ENCODE measurements around the gene RPLP2.

Gene RPLP2

DNA sequence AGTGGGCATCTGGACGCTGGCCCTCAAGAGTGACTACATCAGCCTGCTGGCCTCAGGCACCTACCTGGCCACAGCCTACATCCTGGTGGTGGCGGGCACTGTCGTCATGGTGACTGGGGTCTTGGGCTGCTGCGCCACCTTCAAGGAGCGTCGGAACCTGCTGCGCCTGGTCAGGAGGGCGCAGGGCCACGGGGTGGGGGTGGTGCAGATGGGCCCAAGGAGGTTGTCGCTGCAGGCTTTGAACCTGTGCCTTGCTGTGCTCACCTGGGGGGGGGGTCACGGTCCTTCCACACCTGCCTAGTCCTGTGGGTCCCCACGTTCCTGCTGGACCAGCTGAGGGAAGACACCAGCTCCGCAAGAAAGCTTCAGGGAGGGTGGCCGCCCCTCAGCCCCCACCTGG lies 26.5 kb downstream of the RPLP2 start:
- DNase-seq (ENCODE audit: low read depth in 2 of 2): no peak

DNA sequence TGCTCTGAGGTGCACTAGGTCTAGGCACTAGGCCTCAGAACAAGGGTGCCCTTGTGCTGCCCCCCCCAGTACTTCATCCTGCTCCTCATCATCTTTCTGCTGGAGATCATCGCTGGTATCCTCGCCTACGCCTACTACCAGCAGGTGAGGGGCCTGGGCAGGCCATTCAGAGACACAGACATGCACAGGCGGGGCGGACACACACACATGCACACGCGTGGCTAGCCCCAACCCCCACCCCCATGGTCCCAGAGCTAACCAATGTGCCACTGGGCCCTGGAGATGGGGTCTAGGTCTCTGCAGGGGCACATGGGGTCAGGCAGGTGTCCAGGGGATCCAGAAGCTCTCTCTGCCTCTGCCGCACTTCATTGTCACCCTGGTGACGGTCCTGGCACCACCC lies 26.9 kb downstream of the RPLP2 start:
- no peak for DNase-seq (ENCODE audit: low read depth in 2 of 2)

DNA sequence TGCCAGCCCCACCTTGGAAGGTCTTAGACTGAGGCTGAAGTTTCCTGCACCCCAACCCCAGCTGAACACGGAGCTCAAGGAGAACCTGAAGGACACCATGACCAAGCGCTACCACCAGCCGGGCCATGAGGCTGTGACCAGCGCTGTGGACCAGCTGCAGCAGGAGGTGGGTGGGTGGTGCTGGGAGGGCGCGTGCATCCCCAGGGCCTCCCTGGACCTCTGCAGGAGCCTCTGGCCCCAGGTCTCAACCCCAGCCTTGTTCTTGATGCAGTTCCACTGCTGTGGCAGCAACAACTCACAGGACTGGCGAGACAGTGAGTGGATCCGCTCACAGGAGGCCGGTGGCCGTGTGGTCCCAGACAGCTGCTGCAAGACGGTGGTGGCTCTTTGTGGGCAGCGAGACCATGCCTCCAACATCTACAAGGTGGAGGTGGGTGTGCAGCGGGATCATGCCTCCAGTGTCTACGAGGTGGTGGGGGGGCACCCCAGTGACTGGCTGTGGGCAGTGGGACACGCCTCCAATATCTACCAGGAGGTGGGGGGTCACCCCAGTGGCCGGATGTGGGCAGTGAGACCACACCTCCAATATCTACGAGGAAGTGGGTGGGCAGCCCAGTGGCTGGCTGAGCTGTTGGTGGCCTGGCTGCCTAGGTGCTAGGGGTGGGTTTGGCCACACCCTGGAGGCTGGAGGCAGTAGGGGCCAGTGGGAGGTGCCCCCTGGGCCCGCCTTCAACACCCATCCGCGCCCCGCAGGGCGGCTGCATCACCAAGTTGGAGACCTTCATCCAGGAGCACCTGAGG lies 27.6 kb downstream of the RPLP2 start:
- no peak for DNase-seq (ENCODE audit: low read depth in 2 of 2)

DNA sequence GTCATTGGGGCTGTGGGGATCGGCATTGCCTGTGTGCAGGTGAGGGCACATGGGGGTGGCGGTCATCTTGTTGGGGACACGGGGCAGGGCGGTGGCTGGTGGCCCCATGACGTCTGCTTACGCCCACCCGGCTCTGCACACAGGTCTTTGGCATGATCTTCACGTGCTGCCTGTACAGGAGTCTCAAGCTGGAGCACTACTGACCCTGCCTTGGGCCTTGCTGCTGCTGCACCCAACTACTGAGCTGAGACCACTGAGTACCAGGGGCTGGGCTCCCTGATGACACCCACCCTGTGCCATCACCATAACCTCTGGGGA lies 28.2 kb downstream of the RPLP2 start:
- no peak for DNase-seq (ENCODE audit: low read depth in 2 of 2)

DNA sequence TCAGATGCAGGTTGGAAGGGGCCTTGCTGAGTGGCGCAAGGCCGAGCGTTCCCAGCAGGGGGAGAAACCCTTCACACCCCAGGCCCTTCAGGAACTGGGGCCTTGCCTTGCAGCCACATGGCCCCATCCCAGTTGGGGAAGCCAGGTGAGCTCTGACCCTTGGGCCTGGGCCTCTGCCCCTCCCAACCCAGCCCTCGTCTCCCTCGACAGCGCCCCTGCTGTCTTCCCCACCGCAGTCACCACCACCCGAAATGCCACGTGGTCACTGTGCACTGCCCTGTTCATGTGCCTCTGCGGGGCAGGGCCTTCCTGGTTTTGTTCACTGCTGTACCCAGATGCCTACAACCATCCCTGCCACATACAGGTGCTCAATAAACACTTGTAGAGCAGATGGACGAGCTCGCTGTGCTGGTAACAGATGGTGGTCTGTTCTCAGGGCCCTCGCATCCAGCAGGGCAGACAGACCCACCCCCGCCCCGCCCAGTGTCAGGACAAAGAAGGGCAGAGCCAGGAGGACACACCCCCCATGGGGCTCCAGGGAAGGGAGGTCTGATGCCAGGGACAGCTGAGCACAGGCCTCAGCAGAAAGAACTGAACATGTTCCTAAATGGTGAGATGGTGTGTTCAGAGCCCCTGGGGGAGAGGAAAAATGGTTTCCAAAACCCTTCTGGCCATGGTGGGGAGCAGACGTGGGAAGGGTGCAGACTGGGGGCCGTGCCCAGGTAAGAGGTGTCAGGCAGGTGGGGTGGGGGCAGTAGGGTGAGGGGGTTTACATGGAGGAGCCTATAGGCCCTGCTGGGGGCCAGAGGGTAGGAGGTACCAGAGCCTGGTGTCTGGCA lies 28.9 kb downstream of the RPLP2 start:
- DNase-seq (ENCODE audit: low read depth in 2 of 2): no peak

DNA sequence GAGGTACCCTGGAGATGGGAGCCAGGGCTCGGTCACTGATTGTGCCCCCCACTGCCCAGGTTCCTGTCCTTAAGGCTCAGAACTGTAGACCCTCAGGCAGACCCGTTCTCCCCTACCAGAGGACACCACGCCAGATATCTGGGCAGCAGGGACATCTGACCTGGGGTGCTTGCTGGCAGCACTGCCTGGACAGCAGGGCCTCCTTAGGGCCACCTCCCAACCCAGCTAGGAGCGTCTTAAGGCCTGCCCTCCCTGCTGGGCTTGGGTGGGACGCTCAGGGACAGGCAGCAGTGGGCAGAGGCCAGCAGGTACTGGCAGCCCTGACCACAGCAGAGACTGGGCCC lies 29.5 kb downstream of the RPLP2 start:
- DNase-seq (ENCODE audit: low read depth in 2 of 2): no peak

DNA sequence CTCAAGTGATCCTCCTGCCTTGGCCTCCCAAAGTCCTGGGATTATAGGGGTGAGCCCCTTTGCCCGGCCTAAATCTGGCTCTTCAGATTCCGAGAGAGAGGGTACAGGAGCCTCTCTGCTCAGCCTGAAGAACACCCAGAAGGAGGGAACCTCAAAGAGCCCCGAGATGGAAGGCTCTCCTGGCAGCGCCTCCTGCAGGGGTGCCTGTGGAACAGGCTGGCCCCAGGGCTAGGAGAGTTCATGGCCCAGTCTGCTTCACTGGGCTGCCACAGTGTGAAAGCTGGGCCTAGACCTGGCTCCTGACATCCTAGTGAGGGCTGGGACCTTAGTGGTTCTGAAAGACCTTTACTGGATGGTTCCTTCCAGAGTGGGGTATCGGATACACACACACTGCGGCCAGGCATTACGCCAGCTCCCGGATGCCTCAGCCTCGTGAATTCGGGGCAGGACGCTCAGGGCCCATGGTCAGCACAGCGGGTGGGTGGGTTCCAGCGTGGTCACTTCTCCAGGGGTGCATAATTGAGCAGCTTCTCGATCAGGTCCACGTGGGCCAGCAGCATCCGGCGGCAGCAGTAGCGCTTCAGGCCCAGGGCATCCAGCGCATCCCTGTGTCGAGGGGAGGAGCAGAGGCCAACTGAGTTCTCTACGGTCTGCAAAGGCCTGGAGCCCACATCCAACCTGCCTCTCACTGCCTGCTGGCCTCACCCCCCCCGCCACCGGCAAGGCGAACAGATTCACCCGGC lies 30.3 kb downstream of the RPLP2 start:
- no peak for DNase-seq (ENCODE audit: low read depth in 2 of 2)

DNA sequence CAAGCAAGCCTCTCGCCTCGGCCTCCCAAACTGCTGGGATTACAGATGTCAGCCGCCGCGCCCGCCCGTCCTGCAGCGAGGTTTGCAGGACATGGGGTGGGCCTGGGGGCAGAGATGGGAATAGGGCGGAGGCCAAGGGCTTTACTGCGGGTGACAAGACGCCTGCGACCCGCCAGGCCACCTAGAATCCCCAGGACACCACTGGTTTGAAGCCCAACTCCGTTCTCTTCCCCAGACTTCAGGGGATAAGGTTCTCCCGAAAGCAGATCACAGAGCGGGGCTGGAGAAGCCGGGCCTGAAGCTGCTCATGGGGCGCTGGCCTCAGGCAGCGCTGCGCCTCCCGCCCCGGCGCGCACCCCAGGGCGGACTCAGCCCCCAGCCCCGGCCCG lies 32.2 kb downstream of the RPLP2 start:
- DNase-seq (ENCODE audit: low read depth in 2 of 2): no peak

DNA sequence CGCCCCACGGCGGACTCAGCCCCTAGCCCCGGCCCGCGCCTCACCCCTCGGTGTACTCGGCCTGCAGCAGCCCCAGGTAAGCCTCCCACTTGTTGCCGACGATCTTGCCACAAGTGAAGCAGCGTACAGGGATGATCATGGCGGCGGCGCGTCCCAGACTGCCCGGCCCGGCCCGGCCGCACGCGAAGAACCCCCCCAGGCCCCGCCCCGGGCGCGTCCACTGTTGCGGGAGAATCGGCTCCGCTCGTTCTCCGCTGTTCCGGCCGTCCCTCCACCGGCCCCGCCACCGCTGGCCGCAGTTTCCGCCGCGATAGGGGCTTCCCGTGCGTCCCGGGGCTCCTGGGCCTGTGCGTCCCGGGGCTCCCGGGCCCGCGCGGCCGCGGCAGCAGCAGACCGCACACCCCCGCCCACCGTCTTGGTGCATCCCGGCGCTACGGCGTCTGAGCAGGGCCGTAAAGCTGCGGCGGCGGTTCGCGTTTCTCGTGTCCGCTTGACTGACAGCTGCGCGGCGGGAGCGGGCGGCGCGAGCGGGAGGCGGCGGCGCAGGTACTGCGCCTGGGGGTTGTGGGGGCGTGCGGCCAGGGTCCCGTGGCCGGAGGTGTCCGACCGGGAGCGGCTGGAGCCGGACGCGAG lies 32.7 kb downstream of the RPLP2 start, which contains the start of the genes POLR2L and TSPAN4:
Gene POLR2L, minus strand, starts transcription at position 160 of the 633 bp plus-strand sequence. Its CDS starts 21 bp downstream, at position 139.
Gene TSPAN4, plus strand, starts transcription at position 483 of the 633 bp plus-strand sequence. CDS start 7,453 bp downstream, outside the sequence.
- peak; percentile 78 to 82 for DNase-seq (ENCODE audit: low read depth in 2 of 2)

DNA sequence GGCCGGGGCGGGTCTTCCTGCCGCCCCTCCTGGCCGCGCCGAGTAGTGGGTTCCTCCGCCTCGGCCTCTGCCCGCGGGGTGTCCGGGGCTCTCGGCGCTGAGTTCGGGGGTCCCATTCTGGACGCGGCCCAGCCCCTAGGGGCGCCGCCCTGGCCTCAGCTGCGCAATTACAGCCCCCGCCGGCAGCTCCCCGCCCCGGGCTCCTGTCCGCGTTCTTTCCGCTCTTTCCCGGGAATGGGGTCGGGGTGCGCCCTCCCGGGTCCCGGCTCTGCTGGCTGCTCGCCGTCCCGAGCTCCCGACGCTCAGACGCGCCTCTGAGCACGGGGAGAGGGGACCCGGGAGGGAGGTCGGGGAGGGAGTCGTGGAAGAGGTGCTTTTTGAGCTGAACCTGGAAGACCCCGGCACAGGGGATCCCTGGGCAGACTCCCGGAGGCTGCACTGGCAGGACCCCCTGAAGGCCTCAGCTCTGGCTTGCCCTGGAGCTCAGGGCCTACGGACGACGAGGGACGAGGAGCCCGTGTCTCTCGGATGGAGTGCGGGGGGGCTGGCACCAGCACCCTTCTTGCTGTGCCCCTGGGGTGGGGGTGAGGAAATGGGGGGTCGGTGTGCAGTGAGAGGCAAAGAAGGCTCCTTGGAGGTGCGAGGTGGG lies 33.4 kb downstream of the RPLP2 start:
- no peak for DNase-seq (ENCODE audit: low read depth in 2 of 2)

DNA sequence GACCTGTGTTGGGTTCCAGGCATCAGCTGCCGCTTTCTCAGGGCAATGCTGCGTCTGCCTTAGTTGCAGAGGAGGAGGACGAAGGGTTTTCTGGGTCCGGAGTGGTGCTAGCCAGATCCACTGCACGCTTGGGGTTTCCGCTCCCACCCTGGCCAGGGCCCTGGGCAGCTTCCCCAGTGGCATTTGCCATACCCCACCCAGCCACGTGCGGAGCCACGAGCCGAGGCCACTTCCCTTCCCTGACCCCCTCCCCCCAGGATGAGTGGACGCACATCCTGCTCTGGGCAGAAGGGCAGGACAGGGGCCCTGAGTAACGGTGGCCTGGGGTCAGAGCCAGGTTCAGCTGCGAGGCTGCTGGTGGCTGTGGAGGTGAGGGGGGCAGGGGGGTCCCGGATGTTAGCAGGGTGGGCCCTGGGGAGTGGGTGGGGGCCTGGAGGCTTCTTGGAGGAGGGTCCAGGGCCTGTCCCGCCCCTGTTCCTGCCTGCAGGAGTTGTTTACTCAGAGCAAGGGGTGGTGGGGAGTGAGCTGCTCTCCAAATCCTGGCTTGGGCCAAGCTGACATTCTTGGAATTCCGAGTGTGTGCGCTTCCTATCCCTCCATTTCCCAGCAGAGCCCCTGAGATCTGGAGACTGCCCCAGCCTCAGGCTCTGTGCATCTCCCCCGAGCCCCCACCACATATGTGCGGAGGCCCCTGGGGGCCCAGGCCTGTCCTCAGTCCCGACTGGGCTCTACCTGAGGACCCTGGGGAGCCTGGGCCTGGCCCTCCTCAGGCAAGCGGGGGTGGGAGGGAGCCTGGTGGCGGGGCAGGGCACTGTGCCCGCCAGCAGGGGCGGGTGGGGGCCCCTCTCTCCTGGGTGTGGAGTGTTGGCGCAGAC lies 34.3 kb downstream of the RPLP2 start:
- DNase-seq (ENCODE audit: low read depth in 2 of 2): no peak

DNA sequence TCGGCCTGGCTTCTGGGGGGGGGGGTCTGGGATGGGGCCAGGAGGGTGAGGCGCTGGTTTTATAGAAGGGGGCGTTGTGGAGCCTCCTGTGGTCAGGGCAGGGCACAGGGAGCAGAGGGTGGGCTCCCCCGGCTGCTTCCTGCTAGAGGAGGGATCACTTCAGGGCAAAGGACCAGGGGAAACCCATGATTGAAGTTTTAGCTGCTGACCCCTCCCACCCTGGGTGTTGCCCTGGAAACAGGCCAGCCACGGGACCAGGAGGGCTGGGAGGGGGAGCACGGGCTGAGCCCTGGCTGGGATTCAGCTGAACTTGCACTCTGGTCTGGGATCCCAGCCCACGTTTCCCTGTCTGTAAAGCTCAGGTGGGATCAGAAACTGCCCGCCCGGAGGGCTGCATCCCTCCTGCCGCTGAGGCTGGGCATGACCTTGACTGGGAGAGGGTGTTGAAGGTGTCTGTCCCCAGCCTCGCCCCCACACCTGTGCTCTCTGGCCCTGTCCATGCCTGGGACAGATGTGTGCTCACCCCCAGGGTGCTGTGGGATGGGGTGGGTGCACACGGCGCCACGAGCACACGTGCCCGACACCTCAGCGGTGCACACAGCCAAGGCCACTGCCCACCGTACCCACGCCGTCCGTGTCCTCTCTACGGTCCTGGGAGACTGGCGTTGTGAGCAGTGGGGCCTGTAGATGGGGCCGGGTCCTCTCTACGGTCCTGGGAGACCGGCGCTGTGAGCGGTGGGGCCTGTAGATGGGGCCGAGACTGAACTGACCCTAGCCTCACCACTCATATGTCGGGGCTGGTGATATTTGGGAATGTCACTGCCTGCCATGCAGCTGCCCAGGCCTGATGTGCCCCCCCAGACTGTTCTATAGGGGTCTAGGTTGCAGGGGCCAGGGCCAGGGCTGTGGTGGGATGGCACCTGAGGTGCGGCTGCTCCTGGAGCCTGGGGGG lies 35.2 kb downstream of the RPLP2 start:
- no peak for DNase-seq (ENCODE audit: low read depth in 2 of 2)

DNA sequence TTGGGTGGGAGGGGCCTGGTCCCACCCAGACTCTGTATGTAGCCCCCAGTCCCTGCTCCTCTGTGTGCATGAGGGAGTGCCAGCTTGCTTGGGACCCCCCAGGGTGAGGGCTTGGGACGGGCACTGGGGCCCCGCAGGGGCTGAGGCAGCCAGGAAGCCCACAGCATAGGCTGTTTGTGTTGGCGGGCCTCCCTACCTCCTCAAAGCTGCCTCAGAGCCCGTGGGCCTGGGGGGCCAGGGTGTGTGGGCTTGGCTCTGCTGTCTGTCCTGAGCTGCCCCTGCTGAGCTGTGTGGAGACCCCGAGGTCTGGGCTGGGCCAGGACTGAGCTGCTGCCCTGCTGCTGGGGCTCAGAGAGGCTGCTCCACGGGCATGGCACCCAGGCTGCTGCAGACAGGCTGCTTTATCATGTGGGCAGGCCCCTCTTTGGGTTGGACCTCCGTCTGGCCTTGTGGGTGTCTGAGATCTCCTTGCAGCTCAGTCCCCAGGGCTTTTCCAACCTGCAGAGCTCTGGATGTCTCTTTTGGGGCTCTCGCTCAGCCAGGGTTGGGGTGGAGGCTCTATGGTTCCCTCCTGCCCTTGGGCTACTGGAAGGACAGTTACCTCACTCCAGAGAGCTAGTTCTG lies 36.2 kb downstream of the RPLP2 start:
- DNase-seq (ENCODE audit: low read depth in 2 of 2): no peak

DNA sequence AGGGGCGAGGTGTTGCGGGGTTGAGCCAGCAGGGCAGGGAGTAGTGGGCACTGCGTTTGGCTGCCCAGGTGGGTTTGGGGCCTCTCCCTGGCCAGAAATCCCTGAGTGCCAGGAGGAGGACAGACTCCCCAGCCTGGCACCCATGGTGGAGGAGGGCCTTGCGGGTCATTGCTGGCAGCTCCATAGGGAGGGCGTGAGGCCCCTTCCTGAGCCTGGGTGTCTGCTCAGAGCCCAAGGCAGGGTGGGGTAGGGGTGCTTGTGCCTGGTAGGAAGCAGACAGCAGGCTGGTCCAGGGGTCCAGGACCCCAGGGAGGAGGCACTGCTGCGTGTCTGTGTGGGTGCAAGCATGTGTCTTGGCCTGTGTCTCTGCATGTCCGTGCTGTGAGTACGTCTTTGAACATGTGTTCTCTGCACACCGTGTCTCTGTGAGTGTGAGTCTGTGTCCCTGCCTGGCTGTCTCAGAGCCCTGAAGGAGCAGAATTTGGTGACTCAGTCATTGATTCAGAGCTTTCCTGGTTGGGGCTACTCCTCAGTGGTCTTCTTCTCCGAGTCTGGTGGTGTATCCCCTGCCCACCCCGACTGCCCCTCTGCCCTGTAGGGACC lies 36.8 kb downstream of the RPLP2 start:
- no peak for DNase-seq (ENCODE audit: low read depth in 2 of 2)

DNA sequence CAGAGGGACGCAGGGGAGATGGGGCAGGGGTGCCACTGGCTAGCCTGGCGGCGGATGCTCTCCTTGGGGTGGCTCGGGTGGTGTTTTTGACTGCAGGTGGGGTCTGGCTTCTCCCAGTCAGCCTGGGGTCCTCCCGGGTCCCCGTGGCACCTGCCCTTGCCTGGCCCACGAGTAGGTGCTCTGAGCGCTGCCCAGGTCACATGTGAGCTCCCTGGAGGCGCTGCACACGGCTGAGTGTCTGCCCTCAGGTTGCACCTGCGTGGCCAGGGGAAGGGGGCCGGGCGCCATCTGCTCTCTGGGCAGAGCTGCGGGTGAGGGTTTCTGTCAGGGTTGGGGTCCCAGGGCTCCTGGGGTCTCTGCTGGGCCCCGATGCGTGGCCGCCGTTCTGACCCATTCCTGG lies 38.1 kb downstream of the RPLP2 start:
- DNase-seq (ENCODE audit: low read depth in 2 of 2): no peak

DNA sequence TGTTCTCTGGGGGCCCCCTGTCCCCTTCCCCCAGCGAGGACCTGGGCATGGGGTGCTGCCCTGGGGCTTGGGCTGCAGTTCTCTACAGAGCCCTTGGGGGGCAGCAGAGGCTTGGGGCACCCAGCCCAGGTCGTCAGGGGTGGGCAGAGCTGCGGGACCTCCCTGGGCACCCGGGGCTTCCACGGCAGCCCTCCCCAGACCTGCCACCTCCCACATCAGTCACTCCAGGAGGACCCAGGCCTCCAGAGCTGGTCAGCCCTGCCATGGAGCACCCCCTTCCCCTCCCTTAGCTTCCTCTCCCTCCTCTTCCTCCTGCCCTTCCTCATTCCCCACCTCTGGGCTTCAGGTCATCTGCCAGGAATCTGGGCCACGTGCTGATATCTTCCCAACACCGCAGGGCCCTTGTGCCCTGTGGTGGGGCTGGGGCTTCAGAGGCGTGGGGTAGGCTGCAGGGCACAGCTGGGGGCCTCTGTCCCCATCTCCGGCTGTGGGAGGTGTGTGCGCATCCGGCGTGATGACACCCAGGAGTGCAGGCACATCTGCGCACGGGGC lies 38.7 kb downstream of the RPLP2 start:
- peak; percentile 41 to 52 for DNase-seq (ENCODE audit: low read depth in 2 of 2)

DNA sequence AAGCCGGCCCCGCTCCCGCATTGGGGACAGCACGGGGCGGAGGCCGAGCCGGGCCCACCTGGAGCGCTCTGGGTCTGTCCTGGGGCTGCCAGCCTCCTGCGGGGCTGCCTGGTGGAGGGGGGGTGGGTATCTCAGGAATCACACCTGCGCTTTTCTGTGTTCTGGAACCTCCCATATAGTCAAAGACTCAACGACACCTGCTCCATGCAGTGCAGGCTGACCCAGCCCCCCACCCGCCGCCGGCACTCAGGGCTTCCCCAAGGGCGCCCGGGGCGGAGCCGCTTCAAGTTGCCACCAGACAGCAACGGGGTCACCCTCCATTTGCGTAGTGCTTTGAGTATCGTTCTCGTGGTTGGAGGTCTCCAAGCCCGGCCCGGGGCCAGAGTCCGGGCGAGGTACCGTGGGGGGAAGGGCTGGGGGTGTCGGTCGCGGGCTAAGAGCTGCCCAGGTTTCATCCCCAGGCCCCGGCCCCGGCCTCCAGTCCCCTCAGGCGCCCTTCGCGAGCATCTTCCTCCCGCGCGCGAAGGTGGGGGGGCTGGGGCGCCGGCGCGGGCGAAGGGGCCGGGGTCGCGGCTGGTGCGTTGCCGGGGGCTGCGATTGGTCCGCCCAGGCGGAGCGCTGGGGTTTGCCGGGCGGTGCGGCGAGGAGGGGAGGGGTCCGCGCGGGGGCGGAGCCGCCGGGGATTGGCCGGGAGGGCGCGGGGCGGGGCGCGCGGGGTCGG lies 39.5 kb downstream of the RPLP2 start:
- no peak for DNase-seq (ENCODE audit: low read depth in 2 of 2)
